ENCODE measurements around the gene SLC16A4.

Gene SLC16A4

DNA sequence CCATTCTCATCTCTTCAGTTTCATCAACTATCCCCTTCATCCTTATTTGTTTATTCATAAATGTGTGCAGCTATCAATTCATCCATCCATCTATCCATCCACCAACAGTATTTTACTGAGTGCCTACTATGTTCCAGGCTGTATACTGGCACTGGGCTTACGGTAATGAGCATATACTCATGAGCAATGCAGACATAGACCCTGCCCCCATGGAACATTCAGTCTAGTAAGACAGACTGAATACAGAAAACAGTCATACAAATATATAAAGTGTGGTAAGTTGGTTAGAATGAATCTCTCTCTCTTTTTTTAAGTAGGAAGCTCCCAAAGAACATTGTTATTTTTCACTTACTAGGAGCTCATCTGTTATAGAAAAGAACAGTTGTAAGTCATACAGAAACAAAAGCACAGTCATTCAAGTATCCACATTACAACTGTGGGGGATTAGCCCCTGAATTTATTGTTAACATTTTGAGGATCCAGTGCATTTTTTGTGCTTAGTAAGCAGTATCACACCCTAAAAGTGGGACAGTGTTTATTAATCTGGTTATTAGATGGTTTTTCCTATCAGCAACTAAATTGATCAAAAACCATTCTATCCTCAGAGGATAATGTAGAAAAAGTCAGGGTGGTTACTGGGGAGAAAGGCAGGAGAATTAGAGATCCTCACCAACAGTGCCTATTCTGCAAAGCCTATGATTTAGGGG is 3.6 kb downstream of the SLC16A4 start:
- TF ChIP-seq, protein P1, sequence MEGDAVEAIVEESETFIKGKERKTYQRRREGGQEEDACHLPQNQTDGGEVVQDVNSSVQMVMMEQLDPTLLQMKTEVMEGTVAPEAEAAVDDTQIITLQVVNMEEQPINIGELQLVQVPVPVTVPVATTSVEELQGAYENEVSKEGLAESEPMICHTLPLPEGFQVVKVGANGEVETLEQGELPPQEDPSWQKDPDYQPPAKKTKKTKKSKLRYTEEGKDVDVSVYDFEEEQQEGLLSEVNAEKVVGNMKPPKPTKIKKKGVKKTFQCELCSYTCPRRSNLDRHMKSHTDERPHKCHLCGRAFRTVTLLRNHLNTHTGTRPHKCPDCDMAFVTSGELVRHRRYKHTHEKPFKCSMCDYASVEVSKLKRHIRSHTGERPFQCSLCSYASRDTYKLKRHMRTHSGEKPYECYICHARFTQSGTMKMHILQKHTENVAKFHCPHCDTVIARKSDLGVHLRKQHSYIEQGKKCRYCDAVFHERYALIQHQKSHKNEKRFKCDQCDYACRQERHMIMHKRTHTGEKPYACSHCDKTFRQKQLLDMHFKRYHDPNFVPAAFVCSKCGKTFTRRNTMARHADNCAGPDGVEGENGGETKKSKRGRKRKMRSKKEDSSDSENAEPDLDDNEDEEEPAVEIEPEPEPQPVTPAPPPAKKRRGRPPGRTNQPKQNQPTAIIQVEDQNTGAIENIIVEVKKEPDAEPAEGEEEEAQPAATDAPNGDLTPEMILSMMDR (IDR thresholded peaks at IDR 0.05; ENCODE audit: control extremely low read depth, extremely low read depth, low read depth, missing control alignments), result no peak
- ChIA-PET POLR2A (no interaction called here), CTCF (interaction anchor here (0.7 to 4.2 kb wide), 9 partner anchors 17 to 180 kb away, joined by 3 to 20 read pairs (median 6); partner anchors contain the start of gene RBM15)
- no peak for DNase-seq (ENCODE audit: extremely low spot score)

DNA sequence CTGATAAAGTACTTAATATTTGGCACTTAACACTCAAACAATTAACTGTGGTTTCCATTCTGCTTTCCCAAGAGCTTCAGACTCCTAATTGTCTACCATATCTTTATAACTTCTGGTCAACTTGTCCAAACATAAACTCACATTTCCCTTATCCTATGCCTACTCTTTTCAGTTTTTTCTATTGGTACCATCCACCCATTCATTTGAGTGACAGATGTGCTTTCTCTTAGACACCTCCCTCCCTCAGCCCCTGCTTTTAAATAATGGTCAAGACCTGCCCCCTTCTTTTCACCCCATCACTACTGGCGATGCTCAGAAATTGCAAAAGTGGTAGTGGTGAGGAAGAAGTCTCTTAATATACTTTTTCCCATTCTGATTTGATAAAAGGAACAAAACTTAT is 5.5 kb downstream of the SLC16A4 start:
- CTCF ChIA-PET, result interaction anchor here (0.8 to 4.2 kb wide), 9 partner anchors 8 to 178 kb away, joined by 3 to 20 read pairs (median 6); partner anchors contain the start of genes LAMTOR5 and RBM15
- TF ChIP-seq, protein P1 (IDR thresholded peaks at IDR 0.05; ENCODE audit: control extremely low read depth, extremely low read depth, low read depth, missing control alignments), result no peak
- no peak for DNase-seq (ENCODE audit: extremely low spot score)
- POLR2A ChIA-PET, result interaction anchor here (0.9 kb wide), 1 partner anchor 47 kb away, joined by 3 read pairs; no protein-coding TSS in a partner anchor

DNA sequence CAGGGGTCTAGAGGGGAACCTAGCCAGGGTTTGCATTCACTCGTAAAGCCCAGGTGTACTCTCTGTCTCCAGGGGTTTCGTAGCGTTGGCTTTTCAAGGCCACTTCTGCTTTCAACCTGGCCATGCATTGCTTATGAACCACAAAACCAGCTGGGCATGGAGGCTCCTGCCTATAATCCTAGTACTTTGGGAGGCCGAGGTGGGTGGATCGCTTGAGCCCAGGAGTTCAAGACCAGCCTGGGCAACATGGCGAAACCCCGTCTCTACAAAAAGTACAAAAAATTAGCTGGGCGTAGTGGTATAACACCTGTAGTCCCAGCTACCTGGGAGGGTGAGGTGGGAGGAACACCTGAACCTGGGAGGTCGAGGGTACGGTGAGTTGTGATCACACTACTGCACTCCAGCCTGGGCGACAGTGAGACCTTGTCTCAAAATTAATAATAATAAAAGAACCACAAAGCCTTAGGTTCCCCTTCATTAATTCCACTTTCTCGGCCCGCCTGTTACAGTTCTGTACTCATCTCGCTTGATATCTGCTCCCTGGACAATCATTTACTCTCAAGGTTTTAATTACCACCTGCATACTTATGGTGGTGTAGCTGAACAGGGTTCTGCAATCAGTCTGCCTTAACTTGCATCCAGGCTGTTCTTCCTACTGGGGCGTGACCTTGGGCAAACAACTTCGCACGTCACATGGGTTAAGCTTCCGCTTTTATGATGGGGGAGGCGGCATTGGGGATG is 6.1 kb downstream of the SLC16A4 start:
- DNase-seq (ENCODE audit: extremely low spot score), result peak; percentile 41
- ChIA-PET POLR2A (interaction anchor here (0.9 kb wide), 1 partner anchor 46 kb away, joined by 3 read pairs; no protein-coding TSS in a partner anchor), CTCF (interaction anchor here (0.8 to 4.2 kb wide), 9 partner anchors 8 to 177 kb away, joined by 3 to 20 read pairs (median 6); partner anchors contain the start of genes LAMTOR5 and RBM15)
- TF ChIP-seq, protein P1 (IDR thresholded peaks at IDR 0.05; ENCODE audit: control extremely low read depth, extremely low read depth, low read depth, missing control alignments), result no peak

DNA sequence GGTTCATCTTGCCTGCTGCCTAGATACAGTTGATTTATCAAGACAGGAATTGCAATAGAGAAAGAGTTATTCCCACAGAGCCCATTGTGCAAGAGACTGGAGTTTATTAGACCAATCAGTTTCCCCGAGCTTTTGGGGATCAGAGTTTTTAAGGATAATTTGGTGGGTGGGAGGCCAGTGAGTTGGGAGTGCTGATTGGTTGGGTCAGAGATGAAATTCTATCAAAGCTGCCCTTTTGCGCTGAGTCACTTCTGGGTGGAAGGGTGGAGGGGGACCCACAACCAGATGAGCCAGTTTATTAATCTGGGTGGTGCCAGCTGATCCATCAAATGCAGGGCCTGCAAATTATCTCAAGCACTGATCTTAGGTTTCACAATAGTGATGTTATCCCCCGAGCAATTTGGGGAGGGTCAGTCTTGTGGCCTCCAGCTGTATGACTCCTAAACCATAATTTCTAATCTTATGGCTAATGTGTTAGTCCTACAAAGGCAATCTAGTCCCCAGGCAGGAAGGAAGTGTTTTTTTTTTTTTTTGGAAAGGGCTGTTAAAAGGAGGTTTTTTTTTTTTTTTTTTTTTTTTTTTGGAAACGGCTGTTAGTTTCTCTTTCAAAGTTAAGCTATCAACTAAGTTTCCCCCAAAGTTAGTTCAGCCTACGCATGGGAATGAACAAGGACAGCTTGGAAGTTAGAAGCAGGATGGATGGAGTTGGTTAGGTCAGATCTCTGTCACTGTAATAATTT is 7.4 kb downstream of the SLC16A4 start:
- DNase-seq (ENCODE audit: extremely low spot score), result no peak
- POLR2A ChIA-PET, result interaction anchor here (1.6 kb wide), 1 partner anchor 44 kb away, joined by 7 read pairs; the partner anchor contains the start of gene RBM15
- CTCF ChIA-PET, result interaction anchor here (1.1 to 4.2 kb wide), 9 partner anchors 9 to 70 kb away, joined by 3 to 20 read pairs (median 9); partner anchors contain the start of gene RBM15
- TF ChIP-seq, protein P1 (IDR thresholded peaks at IDR 0.05; ENCODE audit: control extremely low read depth, extremely low read depth, low read depth, missing control alignments), result no peak

DNA sequence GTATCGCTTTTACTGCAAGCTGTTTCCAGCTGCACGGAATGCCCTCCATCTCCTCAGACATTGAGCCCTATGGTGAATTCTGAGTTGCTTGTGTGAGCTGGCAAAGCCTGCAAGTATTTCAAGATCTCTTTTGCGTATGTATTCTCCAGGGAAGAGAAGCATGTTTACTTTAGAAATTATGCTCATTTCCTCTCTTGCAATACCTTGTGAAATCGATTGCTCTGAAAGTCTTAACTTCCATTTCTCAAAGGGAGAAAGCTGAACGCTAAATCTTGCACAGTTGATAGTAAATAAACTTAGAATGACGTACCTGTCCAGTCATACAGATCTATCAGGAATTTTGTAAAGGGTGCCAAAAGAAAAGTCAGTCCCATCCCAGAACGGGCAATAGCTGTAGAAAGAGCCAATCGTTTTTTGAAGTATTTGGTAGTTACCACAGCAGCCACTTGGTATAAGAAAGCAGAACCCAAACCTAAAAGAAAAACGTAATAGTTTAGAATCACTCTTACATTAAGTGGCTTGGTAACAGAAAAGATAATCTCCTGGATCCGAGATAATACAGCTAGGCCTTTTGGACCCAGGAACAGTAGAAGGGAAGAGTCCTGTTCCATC is 10.0 kb downstream of the SLC16A4 start:
- ChIA-PET POLR2A (no interaction called here), CTCF (interaction anchor here (0.8 to 3.7 kb wide), 4 partner anchors 10 to 42 kb away, joined by 3 to 10 read pairs (median 4); partner anchors contain the start of genes RBM15 and SLC16A4)
- TF ChIP-seq, protein P1 (IDR thresholded peaks at IDR 0.05; ENCODE audit: control extremely low read depth, extremely low read depth, low read depth, missing control alignments), result no peak
- DNase-seq (ENCODE audit: extremely low spot score), result no peak
